Measurements from ENCODE around the gene CST1.
"Not testable (repeated sequence)": the region's sequence is repeated elsewhere in the genome, so short reads cannot be mapped to it uniquely, and the experiment has no call there.

Gene CST1

GRCh38 chr20:23754731-23755130 lies 4.0 kb upstream of the CST1 start:
- no peak for DNase-seq (ENCODE audit: low read depth)

- no peak for DNase-seq (ENCODE audit: low read depth)
Measured at GRCh38 chr20:23753589-23753988, 2.9 kb upstream of the CST1 start.

GRCh38 chr20:23753194-23753548 lies 2.4 kb upstream of the CST1 start:
- DNase-seq (ENCODE audit: low read depth), result no peak

GRCh38 chr20:23752481-23753193 lies 1.9 kb upstream of the CST1 start:
- DNase-seq (ENCODE audit: low read depth), result no peak

GRCh38 chr20:23752019-23752418 lies 1.3 kb upstream of the CST1 start:
- DNase-seq (ENCODE audit: low read depth), result no peak

GRCh38 chr20:23749746-23750145 lies 989 bp downstream of the CST1 start:
- no peak for DNase-seq (ENCODE audit: low read depth)

- DNase-seq (ENCODE audit: low read depth), result not testable (repeated sequence)
Measured at GRCh38 chr20:23748975-23749374, 1.8 kb downstream of the CST1 start.

GRCh38 chr20:23747551-23747950 lies 3.2 kb downstream of the CST1 start:
- DNase-seq (ENCODE audit: low read depth), result not testable (repeated sequence)

- DNase-seq (ENCODE audit: low read depth), result not testable (repeated sequence)
Measured at GRCh38 chr20:23747092-23747491, 3.6 kb downstream of the CST1 start.

- DNase-seq (ENCODE audit: low read depth), result no peak
Measured at GRCh38 chr20:23746321-23746720, 4.4 kb downstream of the CST1 start.

GRCh38 chr20:23745247-23745646 lies 5.5 kb downstream of the CST1 start:
- DNase-seq (ENCODE audit: low read depth), result no peak

GRCh38 chr20:23744817-23745216 lies 5.9 kb downstream of the CST1 start:
- DNase-seq (ENCODE audit: low read depth), result no peak

GRCh38 chr20:23735391-23735790 lies 15.3 kb downstream of the CST1 start:
- not testable (repeated sequence) for DNase-seq (ENCODE audit: low read depth)

GRCh38 chr20:23734949-23735348 lies 15.8 kb downstream of the CST1 start:
- DNase-seq (ENCODE audit: low read depth), result not testable (repeated sequence)

- not testable (repeated sequence) for DNase-seq (ENCODE audit: low read depth)
Measured at GRCh38 chr20:23734440-23734839, 16.3 kb downstream of the CST1 start.

- DNase-seq (ENCODE audit: low read depth), result no peak
Measured at GRCh38 chr20:23727016-23727415, 23.7 kb downstream of the CST1 start.

GRCh38 chr20:23725102-23725501 lies 25.6 kb downstream of the CST1 start:
- DNase-seq (ENCODE audit: low read depth), result no peak

- not testable (repeated sequence) for DNase-seq (ENCODE audit: low read depth)
Measured at GRCh38 chr20:23723659-23724307, 27.0 kb downstream of the CST1 start.

GRCh38 chr20:23722851-23723250 lies 27.9 kb downstream of the CST1 start:
- not testable (repeated sequence) for DNase-seq (ENCODE audit: low read depth)

GRCh38 chr20:23721962-23722361 lies 28.8 kb downstream of the CST1 start:
- no peak for DNase-seq (ENCODE audit: low read depth)

- DNase-seq (ENCODE audit: low read depth), result not testable (repeated sequence)
Measured at GRCh38 chr20:23719351-23719750, 31.4 kb downstream of the CST1 start.

- not testable (repeated sequence) for DNase-seq (ENCODE audit: low read depth)
Measured at GRCh38 chr20:23711778-23712177, 39.0 kb downstream of the CST1 start.

GRCh38 chr20:23710771-23711170 lies 40.0 kb downstream of the CST1 start:
- no peak for DNase-seq (ENCODE audit: low read depth)

GRCh38 chr20:23705895-23706294 lies 44.8 kb downstream of the CST1 start:
- no peak for DNase-seq (ENCODE audit: low read depth)

All from stromal cell of bone marrow (primary cell).